CD4-positive, alpha-beta T cell treated with Interleukin-12 subunit alpha and Interleukin-12 subunit beta, for 1 hour (primary cell): Measurements from ENCODE around the gene PLAA.

Source experiments
- DNase-seq: peaks from one replicate; pipeline ENCODE4 v3.0.0-alpha.2; 2020

The PLAA gene

GRCh38 chr9:26946753-26947727 is at the start of gene PLAA:
Gene PLAA (minus strand): TSS chr9:26947242. CDS start chr9:26947045, 197 bp downstream.
- DNase-seq, result peak; percentile 85

- DNase-seq, result no peak
Measured at GRCh38 chr9:26995810-26996209, 48.8 kb upstream of the PLAA start.

GRCh38 chr9:26983340-26983739 is 36.3 kb upstream of the PLAA start:
- no peak for DNase-seq

GRCh38 chr9:26975728-26976707 is 29.0 kb upstream of the PLAA start:
- DNase-seq, result peak; percentile 26

GRCh38 chr9:26974927-26975326 is 27.9 kb upstream of the PLAA start:
- no peak for DNase-seq

GRCh38 chr9:26973989-26974388 is 26.9 kb upstream of the PLAA start:
- DNase-seq, result no peak

- DNase-seq, result no peak
Measured at GRCh38 chr9:26971721-26972120, 24.7 kb upstream of the PLAA start.

GRCh38 chr9:26956860-26957233 is 9.8 kb upstream of the PLAA start:
- no peak for DNase-seq

- peak; percentile 94 for DNase-seq
Measured at GRCh38 chr9:26955921-26956859, 9.1 kb upstream of the PLAA start, which contains the start of gene IFT74. Gene IFT74 (plus strand): TSS chr9:26956412. CDS start chr9:26961968, 5,556 bp downstream.

GRCh38 chr9:26955222-26955903 is 8.3 kb upstream of the PLAA start:
- DNase-seq, result peak; percentile 14

GRCh38 chr9:26954050-26954508 is 7.0 kb upstream of the PLAA start:
- DNase-seq, result peak; percentile 34

GRCh38 chr9:26951794-26952193 is 4.8 kb upstream of the PLAA start:
- no peak for DNase-seq

GRCh38 chr9:26950521-26950920 is 3.5 kb upstream of the PLAA start:
- no peak for DNase-seq

GRCh38 chr9:26949637-26950069 is 2.6 kb upstream of the PLAA start:
- DNase-seq, result no peak

GRCh38 chr9:26947736-26948135 is 694 bp upstream of the PLAA start:
- no peak for DNase-seq

- DNase-seq, result no peak
Measured at GRCh38 chr9:26945591-26945990, 1.5 kb downstream of the PLAA start.

GRCh38 chr9:26940779-26941178 is 6.3 kb downstream of the PLAA start:
- DNase-seq, result no peak

- no peak for DNase-seq
Measured at GRCh38 chr9:26939955-26940711, 6.9 kb downstream of the PLAA start.

GRCh38 chr9:26937816-26938371 is 9.1 kb downstream of the PLAA start:
- no peak for DNase-seq

GRCh38 chr9:26935847-26936246 is 11.2 kb downstream of the PLAA start:
- DNase-seq, result no peak
